ENCODE measurements around the gene AKAP11. TPM values are rescaled to one million over a fixed set of nuclear protein-coding genes. Genes with fewer than 3 reads are reported as not detected.

The AKAP11 gene
- total RNA-seq, 6 experiments from 2014 or later: 25.2 to 32.5 (median 31.5) TPM

DNA sequence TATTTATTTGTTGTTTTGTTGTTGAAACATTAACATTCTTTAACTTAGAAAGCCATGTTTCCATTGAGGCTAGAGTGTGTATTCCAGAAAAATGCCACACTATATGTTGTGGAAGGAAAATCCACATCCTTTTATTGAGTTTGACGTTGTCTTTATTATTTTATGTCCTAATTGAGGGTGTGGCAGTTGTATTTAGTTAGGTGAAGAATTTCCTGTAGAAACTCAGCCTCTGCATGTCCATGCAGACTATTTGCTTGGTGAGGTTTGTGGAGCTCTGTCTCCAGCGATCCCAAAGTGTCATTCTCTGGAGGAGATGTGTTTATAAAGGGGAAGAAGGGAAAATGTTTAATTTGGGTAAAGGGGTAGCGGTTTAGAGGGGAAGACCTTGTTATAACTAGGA, 46.6 kb downstream of the AKAP11 start:
- TF ChIP-seq, protein P1, sequence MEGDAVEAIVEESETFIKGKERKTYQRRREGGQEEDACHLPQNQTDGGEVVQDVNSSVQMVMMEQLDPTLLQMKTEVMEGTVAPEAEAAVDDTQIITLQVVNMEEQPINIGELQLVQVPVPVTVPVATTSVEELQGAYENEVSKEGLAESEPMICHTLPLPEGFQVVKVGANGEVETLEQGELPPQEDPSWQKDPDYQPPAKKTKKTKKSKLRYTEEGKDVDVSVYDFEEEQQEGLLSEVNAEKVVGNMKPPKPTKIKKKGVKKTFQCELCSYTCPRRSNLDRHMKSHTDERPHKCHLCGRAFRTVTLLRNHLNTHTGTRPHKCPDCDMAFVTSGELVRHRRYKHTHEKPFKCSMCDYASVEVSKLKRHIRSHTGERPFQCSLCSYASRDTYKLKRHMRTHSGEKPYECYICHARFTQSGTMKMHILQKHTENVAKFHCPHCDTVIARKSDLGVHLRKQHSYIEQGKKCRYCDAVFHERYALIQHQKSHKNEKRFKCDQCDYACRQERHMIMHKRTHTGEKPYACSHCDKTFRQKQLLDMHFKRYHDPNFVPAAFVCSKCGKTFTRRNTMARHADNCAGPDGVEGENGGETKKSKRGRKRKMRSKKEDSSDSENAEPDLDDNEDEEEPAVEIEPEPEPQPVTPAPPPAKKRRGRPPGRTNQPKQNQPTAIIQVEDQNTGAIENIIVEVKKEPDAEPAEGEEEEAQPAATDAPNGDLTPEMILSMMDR (IDR thresholded peaks at IDR 0.05): no peak
- Mint-ChIP-seq H3K9me3 (no peaks in the 10 kb centered on the region), H3K27ac (no peak overlapping the region), H3K36me3 (ENCODE audit: low read depth) (peaks cover 5% of the 10 kb centered on the region; the same call in 1 of the 2 replicates), H3K4me1 (ENCODE audit: low read depth) (no peaks in the 10 kb centered on the region), H3K27me3 (ENCODE audit: insufficient read depth) (no peaks in the 10 kb centered on the region; the same call in 1 of the 2 replicates), H3K4me3 (no peak overlapping the region)
- no peak for DNase-seq

DNA sequence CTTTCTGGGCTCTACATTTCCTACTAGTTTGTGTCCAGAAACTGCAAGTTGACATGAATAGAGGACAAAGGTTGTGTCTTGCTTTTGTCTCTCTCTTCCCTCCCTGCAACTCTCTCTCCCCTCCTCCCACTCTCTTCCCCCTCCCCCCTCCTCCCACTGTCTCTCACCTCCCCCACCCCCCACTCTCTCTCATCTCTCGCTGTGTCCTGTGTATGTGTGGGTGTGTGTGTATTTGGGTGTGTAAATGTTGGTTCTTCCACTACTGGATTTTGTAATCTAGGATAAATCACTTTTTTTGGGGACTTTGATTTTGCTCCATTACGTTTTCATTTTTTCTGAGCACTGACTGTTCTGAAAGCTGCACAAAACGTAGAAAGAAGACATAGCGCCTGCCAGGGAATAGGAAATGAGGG, 48.4 kb downstream of the AKAP11 start:
- TF ChIP-seq, protein P1 (IDR thresholded peaks at IDR 0.05): no peak
- Mint-ChIP-seq H3K36me3 (ENCODE audit: low read depth) (peaks cover 5% of the 10 kb centered on the region; the same call in 1 of the 2 replicates), H3K9me3 (no peaks in the 10 kb centered on the region), H3K27me3 (ENCODE audit: insufficient read depth) (no peaks in the 10 kb centered on the region; the same call in 1 of the 2 replicates), H3K4me1 (ENCODE audit: low read depth) (no peaks in the 10 kb centered on the region), H3K27ac (no peak overlapping the region), H3K4me3 (no peak overlapping the region)
- no peak for DNase-seq

DNA sequence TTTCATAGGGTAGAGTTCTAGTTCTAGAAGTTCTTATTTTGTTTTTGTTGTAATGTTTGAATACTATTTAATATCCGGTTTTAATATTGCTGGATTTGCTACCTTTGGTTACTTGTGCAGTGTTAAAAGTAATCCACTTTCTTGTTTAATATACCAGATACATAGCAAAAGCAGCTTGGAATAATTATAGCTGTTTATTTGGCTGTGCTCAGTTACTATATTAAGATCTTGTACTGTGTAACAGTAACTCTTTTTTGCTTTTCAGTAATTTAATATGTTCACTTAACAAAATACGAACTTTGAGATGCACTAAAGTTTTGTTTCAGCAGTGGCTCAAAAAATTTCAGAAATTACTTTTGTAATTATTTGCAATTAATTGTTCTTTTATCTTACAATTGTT, 50.9 kb downstream of the AKAP11 start:
- Mint-ChIP-seq H3K27me3 (ENCODE audit: insufficient read depth) (no peaks in the 10 kb centered on the region; the same call in 1 of the 2 replicates), H3K36me3 (ENCODE audit: low read depth) (peaks cover 5% of the 10 kb centered on the region; the same call in 1 of the 2 replicates), H3K9me3 (no peaks in the 10 kb centered on the region), H3K4me3 (no peak overlapping the region), H3K27ac (no peak overlapping the region), H3K4me1 (ENCODE audit: low read depth) (no peaks in the 10 kb centered on the region)
- TF ChIP-seq, protein P1 (IDR thresholded peaks at IDR 0.05): no peak
- DNase-seq: no peak

- no peak overlapping the region for H3K27ac Mint-ChIP-seq
- H3K27me3 Mint-ChIP-seq (ENCODE audit: insufficient read depth): no peaks in the 10 kb centered on the region; the same call in 1 of the 2 replicates
- no peak for DNase-seq
- no peaks in the 10 kb centered on the region for H3K4me1 Mint-ChIP-seq (ENCODE audit: low read depth)
- H3K9me3 Mint-ChIP-seq: no peaks in the 10 kb centered on the region
- no peaks in the 10 kb centered on the region; the same call in 1 of the 2 replicates for H3K36me3 Mint-ChIP-seq (ENCODE audit: low read depth)
- TF ChIP-seq, protein P1 (IDR thresholded peaks at IDR 0.05): no peak
- no peak overlapping the region for H3K4me3 Mint-ChIP-seq
These were observed 52.8 kb downstream of the AKAP11 start for GRCh38 chr13:42324704-42325103.

- DNase-seq: no peak
- Mint-ChIP-seq H3K36me3 (ENCODE audit: low read depth) (no peaks in the 10 kb centered on the region; the same call in 1 of the 2 replicates), H3K27ac (no peak overlapping the region), H3K9me3 (no peaks in the 10 kb centered on the region), H3K4me1 (ENCODE audit: low read depth) (no peaks in the 10 kb centered on the region), H3K27me3 (ENCODE audit: insufficient read depth) (no peaks in the 10 kb centered on the region), H3K4me3 (no peak overlapping the region)
- TF ChIP-seq, protein P1 (IDR thresholded peaks at IDR 0.05): no peak
These were observed 55.8 kb downstream of the AKAP11 start for GRCh38 chr13:42327725-42328124.

Measured in HFFc6 (cell line).